Activated CD4-positive, alpha-beta T cell treated with anti-CD3 and anti-CD28 coated beads, Interleukin-2, Interleukin-4, amounts not matched to agents 100 ng/mL and 50 ng/mL, durations not matched to agents 16 hours and 8 hours (primary cell): ENCODE data around the gene HOXA7.

Source experiments
- DNase-seq: peaks from one replicate; pipeline ENCODE4 v3.0.0-alpha.2; 2020; ENCODE audit warnings: low spot score

HOXA7 gene

DNA sequence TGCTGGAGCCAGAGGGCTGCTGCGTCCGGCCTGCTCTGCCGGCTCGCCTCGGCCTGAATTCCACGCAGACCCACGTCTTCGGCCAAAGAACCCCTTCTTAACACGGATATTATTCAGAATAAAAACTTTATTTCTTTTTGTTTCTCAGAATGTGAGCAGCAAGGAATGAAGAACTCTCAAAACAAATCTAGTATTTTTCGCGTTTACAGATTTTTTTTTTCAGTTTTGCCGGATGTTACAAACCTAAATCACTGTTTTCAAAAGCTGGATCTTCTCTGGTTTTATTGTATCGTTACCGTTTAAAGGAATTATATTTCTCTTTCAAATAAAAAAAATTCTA lies 49.6 kb downstream of the HOXA7 start:
- DNase-seq = no peak

DNA sequence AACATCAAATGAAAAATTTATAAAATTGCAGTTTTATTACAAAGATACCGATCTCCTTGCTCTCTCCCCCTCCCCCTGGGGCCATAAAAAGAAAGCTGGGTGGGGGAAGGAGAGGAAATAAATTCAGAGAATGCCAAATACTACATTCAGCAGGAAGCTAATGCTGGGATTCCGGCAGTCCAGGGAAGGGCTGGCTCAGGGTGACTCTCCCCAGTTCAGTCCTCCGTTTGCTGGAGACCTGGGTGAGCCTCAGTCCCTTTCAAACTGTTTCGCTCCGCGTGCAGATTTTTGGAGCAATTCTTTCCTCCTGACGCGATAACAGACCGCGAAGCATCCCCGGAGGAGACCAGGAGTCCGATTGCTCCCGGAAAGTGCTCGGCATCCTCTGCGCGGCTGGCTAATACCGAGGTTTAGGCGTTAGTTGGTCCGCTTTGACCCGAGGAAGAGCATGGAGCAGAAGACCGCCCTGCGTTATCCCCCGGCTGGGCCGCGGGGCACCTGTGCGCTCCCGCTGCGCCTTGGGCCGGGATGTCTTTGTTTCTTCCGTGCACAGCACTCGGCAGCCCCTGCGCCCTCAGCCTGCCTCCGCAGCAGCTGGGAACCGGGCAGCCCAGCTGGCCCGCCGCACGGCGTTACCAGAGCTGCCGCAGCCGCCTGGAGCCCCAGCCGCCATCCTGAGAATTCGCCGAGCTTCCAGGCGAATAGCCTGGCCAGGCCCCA lies 50.1 kb downstream of the HOXA7 start:
- no peak for DNase-seq

DNA sequence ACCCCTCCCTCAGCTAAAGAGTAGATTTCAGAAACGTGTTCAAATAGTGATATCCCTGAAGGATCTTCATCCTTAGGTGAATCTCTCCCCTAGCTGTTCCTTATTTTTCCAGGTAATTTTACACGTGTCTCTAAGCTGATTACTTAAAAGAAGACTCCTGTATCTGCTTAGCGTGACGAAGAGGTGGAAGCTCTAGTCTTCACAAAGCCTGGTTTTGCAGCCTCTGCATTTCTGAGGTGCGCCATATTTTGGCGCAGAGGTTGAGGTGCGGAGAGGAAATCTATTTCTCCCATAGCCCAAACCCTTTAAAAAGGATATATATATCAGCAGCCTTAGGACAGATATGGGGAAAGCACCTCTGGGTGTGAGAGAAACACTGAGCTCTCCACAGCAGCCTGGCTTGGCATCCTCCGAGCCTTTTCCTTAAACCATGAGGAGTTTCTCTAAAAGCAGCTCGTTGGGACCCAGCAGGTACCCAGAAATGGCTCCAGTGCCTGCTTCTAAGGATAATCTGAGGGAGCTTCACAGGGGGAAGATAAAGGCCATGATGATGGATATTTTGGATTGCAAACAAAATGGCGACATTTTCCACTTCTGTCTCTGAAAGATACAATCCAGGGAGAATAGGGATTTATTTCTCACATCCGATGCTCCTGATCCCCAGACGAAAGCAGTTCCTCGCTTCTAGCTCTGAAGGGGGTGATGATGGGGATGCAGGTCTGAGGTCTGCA lies 51.0 kb downstream of the HOXA7 start:
- DNase-seq = no peak

DNA sequence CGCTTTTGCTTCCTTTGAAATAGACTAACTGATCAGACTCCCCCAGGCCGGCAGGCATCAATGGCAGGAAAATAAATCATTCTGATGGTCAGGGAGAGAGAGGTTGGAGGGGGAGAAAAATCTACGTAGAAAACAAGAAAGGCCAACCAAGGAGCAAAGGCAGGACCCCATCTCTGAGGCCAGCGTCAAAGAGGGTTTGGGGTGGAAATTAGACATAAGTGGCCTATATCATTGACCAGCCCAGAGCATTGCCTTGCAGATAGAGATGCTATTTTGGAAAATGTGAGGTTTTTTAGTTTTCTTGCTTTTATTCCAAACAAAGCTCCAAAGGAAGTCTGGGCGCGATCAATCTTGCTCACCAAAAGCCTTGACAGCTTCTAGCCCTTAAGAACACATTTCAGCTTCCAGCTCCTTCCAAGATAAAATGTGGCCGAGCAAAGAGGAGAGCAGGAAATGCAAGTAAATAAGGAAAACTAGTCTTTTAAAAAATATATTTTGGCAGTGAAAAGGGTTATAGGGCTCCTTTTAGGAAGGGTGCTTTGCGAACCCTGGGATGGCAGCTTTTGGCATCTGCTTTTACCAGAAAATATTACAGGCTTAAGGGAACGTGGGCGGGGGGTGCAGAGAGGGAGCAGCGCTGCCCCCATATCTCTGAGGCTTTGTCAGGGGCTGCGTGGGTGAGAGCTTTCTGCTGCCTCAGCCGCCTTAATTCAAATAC lies 52.0 kb downstream of the HOXA7 start:
- no peak for DNase-seq
